ENCODE results near the gene SOCS3.
"Not testable (repeated sequence)": the region's sequence is repeated elsewhere in the genome, so short reads cannot be mapped to it uniquely, and the experiment has no call there.

SOCS3 gene

DNA sequence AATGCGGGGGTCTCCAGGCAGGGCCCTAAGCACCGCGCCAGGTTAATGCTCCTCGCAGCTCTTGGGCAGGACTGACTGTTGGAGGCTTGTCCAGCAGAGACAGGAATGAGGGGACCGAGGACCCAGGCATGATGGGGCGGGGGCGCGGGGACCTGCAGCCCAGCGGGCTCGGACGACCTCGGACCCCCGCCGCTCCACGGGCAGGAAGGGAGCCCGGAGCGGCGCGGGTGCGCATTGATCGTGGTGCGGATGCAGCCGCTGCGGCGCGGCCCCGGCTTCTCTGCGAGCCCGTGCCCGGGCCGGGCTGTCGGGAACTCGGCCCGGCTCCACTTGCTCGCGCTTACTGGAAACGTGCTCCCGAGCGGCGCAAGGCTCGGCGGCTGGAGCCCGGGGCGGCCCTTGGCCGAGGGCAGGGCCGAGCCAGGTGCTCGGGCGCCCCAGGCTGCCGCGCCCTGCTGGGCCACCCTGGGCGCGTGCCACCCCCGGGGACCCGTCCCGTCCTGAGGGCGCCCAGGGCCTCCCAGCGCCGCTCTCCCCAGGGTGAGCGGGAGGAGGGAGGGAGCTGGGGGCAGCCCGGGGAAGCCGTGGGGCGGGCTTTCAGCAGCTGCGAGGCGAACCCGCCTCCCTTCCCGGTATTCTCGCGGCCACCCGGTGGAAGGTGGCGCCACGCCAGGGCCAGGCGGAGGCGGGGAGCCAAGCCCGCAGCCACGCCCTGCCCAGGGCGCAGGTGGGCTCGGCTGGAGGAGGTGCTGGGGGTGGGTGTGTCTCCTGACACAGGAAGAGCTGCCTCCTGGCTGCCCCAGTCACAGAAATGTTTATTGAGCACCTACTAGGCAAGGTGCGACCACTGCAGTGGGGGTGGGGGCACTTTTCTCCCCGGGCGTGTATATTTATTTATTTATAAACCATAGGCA is 45.9 kb downstream of the SOCS3 start:
- ATAC-seq (replicated peaks; ENCODE audit: extremely low read depth, poor library complexity, severe bottlenecking): peak; percentile 72
- no peaks in the 10 kb centered on the region for H3K27me3 Mint-ChIP-seq

DNA sequence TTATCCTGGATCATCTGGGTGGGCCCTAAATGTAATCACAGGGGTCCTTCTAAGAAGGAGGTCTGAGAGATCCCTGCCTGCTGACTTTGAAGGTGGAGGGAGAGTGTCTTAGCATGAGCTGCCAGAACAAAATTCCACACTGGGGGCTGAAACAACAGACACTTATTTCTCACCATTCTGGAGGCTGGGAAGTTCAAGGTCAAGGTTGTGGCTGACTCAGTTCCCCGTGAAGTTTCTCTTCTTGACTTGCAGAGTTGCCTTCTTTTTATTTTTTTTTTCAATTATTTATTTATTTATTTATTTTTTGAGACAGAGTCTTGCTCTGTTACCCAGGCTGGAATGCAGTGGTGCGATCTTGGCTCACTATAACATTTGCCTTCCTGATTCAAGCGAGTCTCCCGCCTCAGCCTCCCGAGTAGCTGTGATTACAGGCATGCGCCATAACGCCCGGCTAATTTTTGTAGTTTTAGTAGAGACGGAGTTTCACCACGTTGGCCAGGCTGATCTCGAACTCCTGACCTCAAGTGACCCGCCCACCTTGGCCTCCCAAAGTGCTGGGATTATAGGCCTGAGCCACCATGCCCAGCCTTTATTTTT is 50.1 kb downstream of the SOCS3 start:
- ATAC-seq (replicated peaks; ENCODE audit: extremely low read depth, poor library complexity, severe bottlenecking); H3K27ac Mint-ChIP-seq (ENCODE audit: low read depth); H3K36me3 Mint-ChIP-seq (ENCODE audit: insufficient read depth); H3K9me3 Mint-ChIP-seq; H3K27me3 Mint-ChIP-seq; H3K4me3 Mint-ChIP-seq; DNase-seq (ENCODE audit: low spot score in 2 of 2); H3K4me1 Mint-ChIP-seq: not testable (repeated sequence)

More for the DNA sequence above, 45.9 kb downstream of the SOCS3 start:
- Mint-ChIP-seq H3K4me3 (peak overlapping the region; percentile 74), H3K27ac (ENCODE audit: low read depth) (peak overlapping the region; percentile 74), H3K36me3 (ENCODE audit: insufficient read depth) (peaks cover 1% of the 10 kb centered on the region), H3K9me3 (no peaks in the 10 kb centered on the region), H3K4me1 (peaks cover 28% of the 10 kb centered on the region)
- DNase-seq (ENCODE audit: low spot score in 2 of 2): peak in 1 of 2 donors; percentile 42

DNA sequence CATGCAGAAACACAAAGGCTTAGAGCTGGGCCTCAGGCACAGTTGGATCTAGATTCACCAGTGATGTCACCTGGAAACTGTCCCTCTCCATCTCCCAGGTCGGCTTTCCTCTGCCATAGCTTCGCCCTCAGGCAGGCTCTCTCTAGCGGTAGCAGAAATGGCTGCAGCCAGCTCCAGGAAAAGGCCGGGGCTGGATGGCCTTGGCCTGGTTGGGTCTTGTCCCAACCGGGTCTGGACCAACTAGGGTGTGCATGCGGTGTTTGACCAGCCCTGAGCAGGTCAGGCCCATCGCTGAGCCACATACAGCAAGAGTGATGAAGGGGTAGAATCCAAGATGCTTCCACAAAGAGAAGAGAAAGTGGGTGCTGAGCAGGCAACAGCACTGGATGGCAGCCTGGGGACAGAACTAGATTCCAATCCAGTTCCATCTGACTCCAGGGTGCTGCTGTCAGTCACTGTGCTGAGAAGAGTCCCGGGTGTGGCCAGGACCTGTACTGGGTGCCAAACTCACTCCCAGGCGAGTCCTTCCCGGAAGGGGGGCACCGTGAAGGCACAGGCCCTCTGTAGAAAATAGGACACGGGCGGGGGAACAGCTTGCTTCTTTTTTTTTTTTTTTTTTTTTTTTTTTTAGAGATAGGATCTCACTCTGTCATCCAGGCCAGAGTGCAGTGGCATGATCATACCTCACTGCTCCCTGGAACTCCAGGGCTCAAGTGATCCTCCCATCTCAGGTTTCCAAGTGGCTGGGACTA is 51.8 kb downstream of the SOCS3 start:
- no peaks in the 10 kb centered on the region for H3K9me3 Mint-ChIP-seq
- ATAC-seq (replicated peaks; ENCODE audit: extremely low read depth, poor library complexity, severe bottlenecking) (no peak), DNase-seq (ENCODE audit: low spot score in 2 of 2) (no peak)
- no peaks in the 10 kb centered on the region for H3K27me3 Mint-ChIP-seq
- peaks cover 3% of the 10 kb centered on the region for H3K36me3 Mint-ChIP-seq (ENCODE audit: insufficient read depth)
- H3K4me3 Mint-ChIP-seq: no peak overlapping the region
- H3K27ac Mint-ChIP-seq (ENCODE audit: low read depth): no peak overlapping the region
- no peaks in the 10 kb centered on the region for H3K4me1 Mint-ChIP-seq

DNA sequence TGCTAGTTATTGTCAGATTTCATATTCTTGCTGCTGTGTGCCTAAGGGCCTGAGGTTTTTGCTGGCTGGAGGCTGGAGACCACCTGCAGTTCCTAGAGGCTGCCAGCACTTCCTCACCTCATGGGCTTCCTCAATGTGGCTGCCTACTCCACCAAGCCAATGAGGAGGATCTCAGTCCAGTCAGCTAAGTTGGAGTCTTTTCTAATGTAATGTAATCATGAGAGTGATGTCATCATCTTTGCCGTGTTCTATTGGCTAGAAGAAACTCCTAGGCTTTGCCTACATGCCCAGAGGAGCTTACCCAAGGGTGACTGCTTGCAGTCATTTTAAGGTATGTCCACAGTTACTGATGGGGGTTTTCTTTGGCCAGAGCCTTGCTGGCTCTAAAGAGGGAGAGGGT is 53.0 kb downstream of the SOCS3 start:
- H3K27me3 Mint-ChIP-seq: no peaks in the 10 kb centered on the region
- H3K36me3 Mint-ChIP-seq (ENCODE audit: insufficient read depth): peaks cover 1% of the 10 kb centered on the region
- H3K4me1 Mint-ChIP-seq: no peaks in the 10 kb centered on the region
- DNase-seq (ENCODE audit: low spot score in 2 of 2): no peak
- H3K4me3 Mint-ChIP-seq: no peak overlapping the region
- no peaks in the 10 kb centered on the region for H3K9me3 Mint-ChIP-seq
- no peak overlapping the region for H3K27ac Mint-ChIP-seq (ENCODE audit: low read depth)
- no peak for ATAC-seq (replicated peaks; ENCODE audit: extremely low read depth, poor library complexity, severe bottlenecking)

All from central memory CD8-positive, alpha-beta T cell (primary cell).